B cell (primary cell): ENCODE measurements around the gene NPIPA1.
"Not testable (repeated sequence)": the region's sequence is repeated elsewhere in the genome, so short reads cannot be mapped to it uniquely, and the experiment has no call there.

Source experiments
- CTCF ChIP-seq: fragments of 200-600 bp; IDR thresholded peaks from one replicate; pipeline ENCODE4 v1.8.0; 2022; ENCODE audit warnings: antibody characterized with exemption, mild to moderate bottlenecking
- EZH2 ChIP-seq: IDR thresholded peaks from 2 replicates; pipeline ENCODE4 v1.6.1; 2012; ENCODE audit warnings: borderline replicate concordance, low read depth, mild to moderate bottlenecking, moderate library complexity, low read length; ENCODE audit not compliant: insufficient read depth, poor library complexity, severe bottlenecking

- not testable (repeated sequence) for TF ChIP-seq EZH2, CTCF
Observed at GRCh38 chr16:14896023-14896422, 41.2 kb upstream of the NPIPA1 start.
